ENCODE measurements around the gene ARHGAP6.
A peak's percentile ranks its signal among the peaks of the same experiment; 100 is the strongest.

GRCh38 chrX:11143931-11144678 lies 521.6 kb downstream of the ARHGAP6 start:
- no peak for TF ChIP-seq MYC (IDR thresholded peaks at IDR 0.05; ENCODE audit: low read depth, low read length)
- TF ChIP-seq CTCF (IDR thresholded peaks at IDR 0.05; ENCODE audit: low read depth, low read length) = peak; percentile 46
